Endodermal cell (in vitro differentiated cells): Measurements from ENCODE around the gene KRTAP12-1. TPM values are rescaled to one million over a fixed set of nuclear protein-coding genes. Genes with fewer than 3 reads are reported as not detected.

Experiments used
- DNase-seq: peaks from one replicate; pipeline ENCODE4 v3.0.0-alpha.2; 2017
- H3K27ac ChIP-seq: 2 replicates; pipeline ENCODE4 v1.5.1; 2013; ENCODE audit warnings: mild to moderate bottlenecking, low read depth, low read length, moderate library complexity
- H3K27me3 ChIP-seq: 2 replicates; pipeline ENCODE4 v1.6.1; 2013; ENCODE audit warnings: mild to moderate bottlenecking, low read length, moderate library complexity; ENCODE audit not compliant: insufficient read depth, control insufficient read depth, poor library complexity, severe bottlenecking
- H3K36me3 ChIP-seq: 2 replicates; pipeline ENCODE4 v1.7.0; 2013; ENCODE audit warnings: mild to moderate bottlenecking, low read length, moderate library complexity; ENCODE audit not compliant: control insufficient read depth, insufficient read depth
- H3K4me1 ChIP-seq: one replicate; pipeline ENCODE4 v1.7.0; 2013; ENCODE audit warnings: low read length; ENCODE audit not compliant: control insufficient read depth, insufficient read depth
- H3K4me3 ChIP-seq: 2 replicates; pipeline ENCODE4 v1.5.1; 2013; ENCODE audit warnings: mild to moderate bottlenecking, low read length, moderate library complexity
- H3K9ac ChIP-seq: 2 replicates; pipeline ENCODE4 v1.6.1; 2013; ENCODE audit warnings: mild to moderate bottlenecking, low read length, moderate library complexity; ENCODE audit not compliant: poor library complexity, severe bottlenecking; ENCODE audit errors: extremely low read depth
- H3K9me3 ChIP-seq: 2 replicates; pipeline ENCODE4 v1.6.1; 2013; ENCODE audit warnings: mild to moderate bottlenecking, low read length, moderate library complexity; ENCODE audit not compliant: control insufficient read depth
- H3K27ac Mint-ChIP-seq: 2 replicates; pipeline ENCODE4 v1.8.0; 2020; ENCODE audit warnings: mixed read lengths
- H3K27me3 Mint-ChIP-seq: 2 replicates; pipeline ENCODE4 v1.8.0; 2021; ENCODE audit warnings: mild to moderate bottlenecking, mixed read lengths; ENCODE audit not compliant: insufficient read depth
- H3K36me3 Mint-ChIP-seq: 2 replicates; pipeline ENCODE4 v1.8.0; 2020; ENCODE audit warnings: low read depth, mixed read lengths
- H3K4me1 Mint-ChIP-seq: 2 replicates; pipeline ENCODE4 v1.8.0; 2020; ENCODE audit warnings: mixed read lengths
- H3K4me3 Mint-ChIP-seq: 2 replicates; pipeline ENCODE4 v1.8.0; 2020; ENCODE audit warnings: mild to moderate bottlenecking, moderate library complexity, mixed read lengths
- H3K9me3 Mint-ChIP-seq: 2 replicates; pipeline ENCODE4 v1.8.0; 2020; ENCODE audit warnings: mild to moderate bottlenecking, mixed read lengths
- CTCF ChIP-seq: fragments of 200-600 bp; sonication (generic); conservative IDR thresholded peaks from 2 replicates; pipeline ENCODE4 v1.5.0; 2021; ENCODE audit warnings: antibody characterized with exemption, mild to moderate bottlenecking
- WGBS, 2 experiments: methylation state at CpG; one replicate each; pipeline versions ENCODE4 v1.1.5 to v1.1.7; 2013; ENCODE audit warnings: missing lambda C conversion rate in 2 of 2, mixed read lengths in 1 of 2; ENCODE audit not compliant: insufficient coverage in 1 of 2, insufficient read length in 1 of 2; 5-methylcytosine and 5-hydroxymethylcytosine counted together
- total RNA-seq, 2 donors: library from RNA; stranded (reverse); fragmentation: NEBNext Ultra II Directional in 1 of 2; extraction: Animal tissue kit (Norgen Biotek cat#: 25700) in 1 of 2; gene quantifications; 2 replicates in 1 of 2; 3 replicates in 1 of 2; pipeline ENCODE4 v1.2.1, GENCODE V29; 2021

The KRTAP12-1 gene
- total RNA-seq, 2 donors from 2014 or later = not detected

- H3K4me1 Mint-ChIP-seq = peaks cover 40% of the 10 kb centered on the region
- Histone ChIP-seq H3K27me3 (peaks cover 58% of the 10 kb centered on the region), H3K27ac (no peak overlapping the region), H3K36me3 (no peaks in the 10 kb centered on the region), H3K9me3 (no peaks in the 10 kb centered on the region), H3K9ac (no peak overlapping the region), H3K4me1 (peaks cover 14% of the 10 kb centered on the region), H3K4me3 (no peak overlapping the region)
- no peak overlapping the region for H3K4me3 Mint-ChIP-seq
- H3K27ac Mint-ChIP-seq = no peak overlapping the region
- H3K36me3 Mint-ChIP-seq = no peaks in the 10 kb centered on the region
- H3K27me3 Mint-ChIP-seq = peaks cover 64% of the 10 kb centered on the region
- no peak for TF ChIP-seq CTCF
- H3K9me3 Mint-ChIP-seq = no peaks in the 10 kb centered on the region
- 81 to 90% methylated on average over 6 to 9 of the region's 9 CpGs for WGBS, 2 experiments
- peak; percentile 15 for DNase-seq
Observed at GRCh38 chr21:44713130-44713529, 31.2 kb upstream of the KRTAP12-1 start.

DNA sequence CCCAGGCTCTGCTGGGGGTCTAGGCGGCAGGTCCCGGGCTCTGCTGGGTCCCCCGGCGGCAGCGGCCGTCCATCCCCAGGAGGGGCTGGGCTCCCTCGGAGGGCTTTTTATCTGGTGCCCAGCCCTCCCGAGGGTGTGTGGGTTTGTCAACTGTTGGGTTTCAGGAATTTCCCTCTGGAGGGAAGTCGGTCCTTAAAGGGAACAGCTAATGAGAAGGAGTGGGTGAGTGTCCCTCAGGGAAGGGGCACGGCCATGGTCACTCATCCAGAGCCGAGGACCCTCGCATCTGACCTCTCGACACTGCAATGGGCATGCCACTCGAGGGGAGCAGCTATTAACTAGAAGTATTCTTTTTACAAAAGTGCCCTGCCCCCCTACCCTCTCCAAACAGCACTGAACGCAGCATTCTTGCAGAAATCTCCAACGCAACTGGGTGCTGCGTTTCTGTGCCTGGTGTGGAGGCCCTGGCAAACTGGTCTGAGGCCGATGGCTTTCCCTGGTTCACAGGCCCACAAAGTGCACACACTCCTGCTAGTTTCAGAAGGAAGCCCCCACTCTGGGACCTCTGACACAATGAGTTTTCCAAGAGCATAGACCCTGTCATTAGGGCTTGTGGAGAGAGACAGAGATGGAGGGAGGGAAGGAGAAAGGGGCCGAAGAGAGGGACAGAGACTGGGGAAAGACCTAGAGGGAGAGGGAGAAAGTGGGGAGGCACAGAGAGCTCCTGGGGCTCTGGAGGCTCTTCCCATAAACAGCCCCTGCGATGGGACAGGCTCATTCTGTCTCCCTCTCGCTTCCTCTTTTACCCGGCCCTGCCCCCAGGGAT, 30.5 kb upstream of the KRTAP12-1 start:
- peaks cover 65% of the 10 kb centered on the region for H3K27me3 ChIP-seq
- no peak overlapping the region for H3K27ac Mint-ChIP-seq
- TF ChIP-seq CTCF = no peak
- H3K9ac ChIP-seq = no peak overlapping the region
- H3K9me3 Mint-ChIP-seq = no peaks in the 10 kb centered on the region
- no peaks in the 10 kb centered on the region for H3K36me3 Mint-ChIP-seq
- no peak overlapping the region for H3K27ac ChIP-seq
- H3K4me3 Mint-ChIP-seq = peak overlapping the region; percentile 52
- H3K9me3 ChIP-seq = no peaks in the 10 kb centered on the region
- no peaks in the 10 kb centered on the region for H3K36me3 ChIP-seq
- peaks cover 45% of the 10 kb centered on the region for H3K4me1 Mint-ChIP-seq
- DNase-seq = peak; percentile 62
- WGBS, 2 experiments = 23 to 25% methylated on average over 8 to 21 of the region's 22 CpGs
- peaks cover 14% of the 10 kb centered on the region for H3K4me1 ChIP-seq
- H3K4me3 ChIP-seq = no peak overlapping the region
- peaks cover 71% of the 10 kb centered on the region for H3K27me3 Mint-ChIP-seq

DNA sequence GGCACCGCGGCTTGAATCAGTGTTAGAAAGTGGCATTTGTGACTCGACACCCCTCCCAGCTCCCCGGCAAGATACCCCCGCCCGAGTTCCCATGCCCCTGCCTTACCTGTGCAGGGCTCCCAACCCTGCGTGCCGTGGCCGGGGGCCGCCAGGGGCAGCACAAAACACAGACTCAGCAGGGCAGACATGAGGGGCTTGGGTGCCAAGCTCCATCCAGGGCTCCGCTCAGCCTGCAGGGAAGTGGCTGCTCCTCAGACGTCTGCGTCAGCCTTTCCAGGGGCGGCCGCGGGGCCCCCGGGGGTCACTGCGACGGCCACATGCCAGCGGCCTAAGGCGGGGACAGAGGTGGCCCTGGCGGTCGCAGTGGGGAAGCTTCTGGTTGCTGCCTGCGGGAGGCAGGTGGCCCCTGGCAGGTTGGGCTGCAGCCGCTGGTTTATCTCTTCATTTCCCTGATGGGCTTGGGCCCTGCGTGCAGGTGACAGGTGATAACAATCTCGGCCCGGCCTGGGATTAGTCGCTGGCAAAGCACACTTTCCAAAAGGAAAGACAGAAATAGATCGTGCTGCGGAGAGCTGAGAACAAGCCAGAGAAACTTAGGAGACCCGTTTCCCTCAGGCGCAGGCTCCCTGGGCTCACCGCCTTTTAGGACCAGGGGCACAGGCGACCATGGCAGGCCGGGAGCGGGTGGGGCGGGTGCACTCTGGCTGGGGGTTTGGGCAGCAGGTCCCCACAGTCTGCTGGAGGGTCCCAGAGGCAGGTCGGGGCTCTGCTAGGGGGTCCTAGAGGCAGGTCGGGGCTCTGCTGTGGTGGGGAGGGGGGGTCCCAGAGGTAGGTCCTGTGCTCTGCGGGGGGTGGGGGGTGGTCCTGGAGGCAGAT, 29.6 kb upstream of the KRTAP12-1 start, which contains the start of gene TSPEAR:
TSPEAR (minus strand) TSS at position 246 of the 876 bp plus-strand sequence; CDS start at position 188, 58 bp downstream.
- peak within 1 kb of the TSS; percentile 74 for H3K4me3 ChIP-seq
- H3K4me1 ChIP-seq = peaks cover 14% of the 10 kb centered on the region
- Mint-ChIP-seq H3K4me3 (peak within 1 kb of the TSS; percentile 52), H3K27ac (no peak within 1 kb of the TSS), H3K36me3 (no peaks in the 10 kb centered on the region), H3K27me3 (peaks cover 80% of the 10 kb centered on the region), H3K9me3 (peaks cover under 1% of the 10 kb centered on the region), H3K4me1 (peaks cover 48% of the 10 kb centered on the region)
- DNase-seq = peak; percentile 84
- peak; percentile 62 for TF ChIP-seq CTCF
- H3K9ac ChIP-seq = no peak within 1 kb of the TSS
- peaks cover 73% of the 10 kb centered on the region for H3K27me3 ChIP-seq
- H3K9me3 ChIP-seq = no peaks in the 10 kb centered on the region
- no peak within 1 kb of the TSS for H3K27ac ChIP-seq
- H3K36me3 ChIP-seq = no peaks in the 10 kb centered on the region
- 2 to 3% methylated on average over 16 to 41 of the region's 41 CpGs for WGBS, 2 experiments
